Smooth muscle cell of the umbilical artery (primary cell): Measurements from ENCODE around the gene MRPL23. TPM values are rescaled to one million over a fixed set of nuclear protein-coding genes. Genes with fewer than 3 reads are reported as not detected.

Source experiments
- total RNA-seq: library from RNA; depleted of rRNA; stranded (reverse); fragments of >200 nt; gene quantifications from 2 replicates; pipeline ENCODE4 v1.2.3, GENCODE V29; 2014

MRPL23 gene
- total RNA-seq = 40.4 and 48.7 TPM in 2 replicates

DNA sequence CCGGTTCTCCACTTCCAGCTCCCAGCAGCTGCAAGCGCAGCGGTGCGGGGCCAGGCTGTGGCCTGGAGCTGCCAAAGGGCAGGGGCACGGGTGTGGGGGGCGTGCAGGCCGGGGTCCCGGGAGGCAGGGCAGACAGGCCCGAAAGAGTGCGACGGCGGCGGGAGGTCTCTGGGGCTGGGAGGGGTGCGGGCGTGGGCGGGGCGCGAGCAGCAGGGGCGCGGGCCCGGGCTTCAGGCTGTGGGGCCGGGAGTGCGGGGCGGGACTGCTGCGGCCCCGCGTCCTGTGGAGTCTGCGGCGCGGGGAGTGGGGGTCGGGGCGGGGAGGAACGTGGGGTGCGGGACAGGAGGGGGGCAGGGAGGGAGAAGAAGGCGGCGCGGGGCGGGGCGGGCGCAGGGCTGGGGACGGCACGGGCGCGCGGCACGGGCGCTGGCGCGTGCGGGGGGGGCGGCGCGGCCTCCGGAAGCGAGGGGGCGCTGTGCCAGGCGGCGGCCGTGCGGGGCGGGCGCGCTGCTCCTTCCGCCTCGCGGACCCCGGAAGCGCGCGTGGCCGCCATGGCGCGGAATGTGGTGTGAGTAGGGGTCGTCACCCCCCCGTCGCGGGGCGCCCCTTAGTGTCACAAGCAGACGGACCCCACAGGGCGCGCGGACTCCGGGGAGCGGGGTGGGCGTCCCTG lies at the start of gene MRPL23:
Gene MRPL23 (plus strand): TSS at position 521 of the 673 bp plus-strand sequence. CDS start 31 bp downstream, at position 552.

DNA sequence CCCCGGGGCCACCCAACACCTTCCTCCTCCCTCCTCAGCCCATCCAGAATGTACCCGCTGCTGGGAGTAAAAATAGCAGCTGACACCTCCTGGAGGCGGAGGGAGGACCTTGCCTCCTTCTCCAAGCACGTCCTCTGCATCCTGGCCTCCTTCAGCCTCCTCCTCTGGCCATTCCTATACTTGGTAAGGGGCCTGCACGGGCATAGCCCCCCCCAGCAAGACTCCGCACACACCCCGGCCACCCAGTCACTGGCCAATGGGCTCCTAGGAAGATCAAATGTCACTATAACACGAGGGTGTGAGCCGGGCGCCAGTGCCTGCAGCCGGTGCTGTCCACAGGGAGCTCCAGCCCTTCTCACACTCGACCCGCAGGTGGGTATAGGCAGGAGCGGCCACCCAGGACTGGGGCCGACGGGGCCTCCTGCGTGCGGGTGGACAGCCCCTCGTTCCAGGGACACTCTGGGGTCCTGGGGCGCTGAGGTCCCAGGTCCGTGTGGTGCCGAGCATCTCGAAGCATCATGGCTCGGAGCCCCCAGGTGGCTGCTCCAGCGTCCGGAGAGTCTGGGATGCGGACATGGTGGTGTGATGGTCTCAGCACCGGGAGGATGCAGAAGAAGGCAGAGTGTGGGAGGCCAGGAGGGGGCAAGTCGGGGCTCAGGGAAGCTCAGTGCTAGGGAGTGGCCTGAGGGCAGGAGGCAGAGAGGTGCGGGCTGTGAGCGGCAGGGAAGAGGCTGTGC lies 27.6 kb upstream of the MRPL23 start, which contains the start of gene TNNT3:
Gene TNNT3 (plus strand): TSS at position 313 of the 737 bp plus-strand sequence. CDS start 3,172 bp downstream, outside the sequence.

DNA sequence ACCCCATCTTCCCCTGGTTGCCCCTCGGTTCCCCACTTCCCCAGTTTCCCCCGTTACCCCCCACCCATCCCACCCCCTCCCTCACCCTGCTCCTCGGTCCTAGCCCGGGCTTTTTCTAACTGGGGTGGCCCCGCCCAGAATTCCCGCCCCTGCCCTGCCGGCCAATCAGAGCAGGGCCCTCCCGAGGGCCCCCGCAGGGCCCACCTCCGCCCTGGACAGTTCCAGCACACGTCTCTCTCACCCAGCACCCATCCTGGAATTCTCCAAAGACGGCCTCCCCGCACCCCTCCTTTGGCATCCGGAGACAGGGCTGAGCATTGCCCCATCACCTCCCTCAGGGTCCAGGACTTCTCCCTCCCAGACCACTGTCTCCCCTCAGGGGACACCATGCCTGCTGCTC lies 50.6 kb downstream of the MRPL23 start, which contains the start of gene H19:
Gene H19 (minus strand): TSS at position 88 of the 400 bp plus-strand sequence.

Other genes starting within 250 kb of the MRPL23 start
- gene IFITM10, start 196.7 kb upstream of the MRPL23 start, total RNA-seq = 1.0 and 1.5 TPM in 2 replicates
- 263 and 424 TPM in 2 replicates for gene CTSD, start 183.4 kb upstream of the MRPL23 start, total RNA-seq
- gene SYT8, start 112.3 kb upstream of the MRPL23 start, total RNA-seq = not detected in 2 replicates
- not detected in 2 replicates for gene TNNI2, start 108.4 kb upstream of the MRPL23 start, total RNA-seq
- 2.0 and 2.7 TPM in 2 replicates for gene LSP1, start 94.2 kb upstream of the MRPL23 start, total RNA-seq
- not detected in 2 replicates for gene PRR33, start 55.4 kb upstream of the MRPL23 start, total RNA-seq
- not detected in 2 replicates for gene TNNT3, start 27.6 kb upstream of the MRPL23 start, total RNA-seq
- 4.6 and 70.7 TPM in 2 replicates for gene H19, start 50.5 kb downstream of the MRPL23 start, total RNA-seq
- gene IGF2, start 192.1 kb downstream of the MRPL23 start, total RNA-seq = under 0.01 and 1.5 TPM in 2 replicates
- not detected in 2 replicates for gene INS, start 213.9 kb downstream of the MRPL23 start, total RNA-seq
- gene TH, start 224.5 kb downstream of the MRPL23 start, total RNA-seq = not detected in 2 replicates